Activated CD8-positive, alpha-beta T cell treated with anti-CD3 and anti-CD28 coated beads, Interleukin-2, amount 10 ng/mL, durations not matched to agents 7 days and 5 days (primary cell): ENCODE measurements around the gene CADM4. TPM values are rescaled to one million over a fixed set of nuclear protein-coding genes. Genes with fewer than 3 reads are reported as not detected.
A peak's percentile ranks its signal among the peaks of the same experiment; 100 is the strongest.
"Not testable (repeated sequence)": the region's sequence is repeated elsewhere in the genome, so short reads cannot be mapped to it uniquely, and the experiment has no call there.

Source experiments
- ATAC-seq: fragments of 150-1000 bp; cut with Tn5 transposase; one replicate; pipeline ENCODE4 v1.10.0; 2021; ENCODE audit warnings: moderate library complexity
- CTCF ChIA-PET: fragments of 350-600 bp; sonication (Branson Sonifier 250); formaldehyde crosslinking; loops from one replicate; lab custom pipeline; 2021; ENCODE audit warnings: antibody characterized with exemption; lab: Charles Lee
- POLR2A ChIA-PET: fragments of 350-600 bp; sonication (Branson Sonifier 250); formaldehyde crosslinking; loops from one replicate; lab custom pipeline; 2021; ENCODE audit warnings: antibody characterized with exemption; lab: Charles Lee
- DNase-seq: peaks from one replicate; pipeline ENCODE4 v3.0.0-alpha.2; 2020
- H3K27ac Mint-ChIP-seq: one replicate; pipeline ENCODE4 v1.8.0; 2021; ENCODE audit warnings: mild to moderate bottlenecking, mixed read lengths
- H3K27me3 Mint-ChIP-seq: one replicate; pipeline ENCODE4 v1.8.0; 2021; ENCODE audit warnings: low read depth, mixed read lengths
- H3K36me3 Mint-ChIP-seq: one replicate; pipeline ENCODE4 v1.8.0; 2021; ENCODE audit warnings: low read depth, mixed read lengths
- H3K4me1 Mint-ChIP-seq: one replicate; pipeline ENCODE4 v1.8.0; 2021; ENCODE audit warnings: low read depth, mixed read lengths
- H3K4me3 Mint-ChIP-seq: one replicate; pipeline ENCODE4 v1.8.0; 2021; ENCODE audit warnings: mild to moderate bottlenecking, mixed read lengths
- H3K9me3 Mint-ChIP-seq: one replicate; pipeline ENCODE4 v1.8.0; 2022; ENCODE audit warnings: mixed read lengths; ENCODE audit not compliant: insufficient read depth
- total RNA-seq, 2 experiments: library from RNA; stranded (reverse); gene quantifications; one replicate each; pipeline ENCODE4 v1.2.3, GENCODE V29; 2021

Gene CADM4
- total RNA-seq, 2 experiments from 2014 or later: 0.10 to 0.40 TPM

DNA sequence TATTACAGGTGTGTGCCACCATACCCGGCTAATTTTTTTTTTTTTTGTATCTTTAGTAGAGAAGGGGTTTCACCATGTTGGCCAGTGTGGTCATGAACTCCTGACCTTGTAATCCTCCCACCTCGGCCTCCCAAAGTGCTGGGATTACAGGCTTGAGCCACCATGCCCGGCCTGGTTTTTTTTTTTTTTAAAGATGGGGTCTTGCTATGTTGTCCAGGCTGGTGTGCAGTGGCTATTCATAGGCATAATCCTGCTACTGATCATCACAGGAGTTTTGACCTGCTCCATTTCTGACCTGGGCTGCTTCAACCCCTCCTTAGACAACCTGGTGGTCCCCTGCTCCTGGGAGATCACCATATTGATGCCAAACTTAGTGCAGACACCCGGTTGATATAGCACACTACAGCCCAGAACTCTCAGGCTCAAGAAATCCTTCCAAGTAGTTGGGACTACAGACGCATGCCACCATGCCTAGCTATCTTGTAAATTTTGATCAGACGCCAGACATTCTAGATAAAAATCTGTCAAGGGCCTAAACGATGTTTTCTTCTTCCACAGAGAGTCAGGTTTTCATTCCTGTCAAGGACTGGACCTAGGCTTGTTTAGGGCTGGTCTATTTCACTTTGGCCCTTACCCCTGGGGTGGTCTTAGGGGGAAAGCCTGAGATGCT is 20.8 kb upstream of the CADM4 start:
- ChIA-PET CTCF (no interaction called here), POLR2A (interaction anchor here (0.6 kb wide), 1 partner anchor 42 kb away, joined by 3 read pairs; no protein-coding TSS in a partner anchor)
- H3K27ac Mint-ChIP-seq: no peak overlapping the region
- no peaks in the 10 kb centered on the region for H3K9me3 Mint-ChIP-seq
- peaks cover 23% of the 10 kb centered on the region for H3K4me1 Mint-ChIP-seq
- peaks cover 43% of the 10 kb centered on the region for H3K36me3 Mint-ChIP-seq
- H3K27me3 Mint-ChIP-seq: no peaks in the 10 kb centered on the region
- ATAC-seq (no peak), DNase-seq (no peak)
- no peak overlapping the region for H3K4me3 Mint-ChIP-seq

- Mint-ChIP-seq H3K27ac (no peak overlapping the region), H3K36me3 (peaks cover 34% of the 10 kb centered on the region)
- CTCF ChIA-PET: interaction anchor here (3.0 kb wide), 1 partner anchor 10 kb away, joined by 13 read pairs; no protein-coding TSS in a partner anchor
Measured at GRCh38 chr19:43658494-43658893, 18.8 kb upstream of the CADM4 start.

GRCh38 chr19:43658001-43658400 is 18.4 kb upstream of the CADM4 start:
- Mint-ChIP-seq H3K27ac (no peak overlapping the region), H3K36me3 (peaks cover 34% of the 10 kb centered on the region), H3K27me3 (no peaks in the 10 kb centered on the region), H3K9me3 (no peaks in the 10 kb centered on the region), H3K4me1 (peaks cover 3% of the 10 kb centered on the region), H3K4me3 (no peak overlapping the region)
- ATAC-seq (no peak), DNase-seq (no peak)
- POLR2A ChIA-PET: no interaction called here
- CTCF ChIA-PET: interaction anchor here (3.0 kb wide), 1 partner anchor 11 kb away, joined by 13 read pairs; no protein-coding TSS in a partner anchor

More at GRCh38 chr19:43658494-43658893, 18.8 kb upstream of the CADM4 start:
- H3K4me3 Mint-ChIP-seq: no peak overlapping the region
- POLR2A ChIA-PET: no interaction called here
- H3K9me3 Mint-ChIP-seq: no peaks in the 10 kb centered on the region
- peaks cover 6% of the 10 kb centered on the region for H3K4me1 Mint-ChIP-seq
- DNase-seq (no peak), ATAC-seq (no peak)
- no peaks in the 10 kb centered on the region for H3K27me3 Mint-ChIP-seq

- Mint-ChIP-seq H3K27ac (no peak overlapping the region), H3K4me1 (peaks cover 5% of the 10 kb centered on the region), H3K36me3 (peaks cover 36% of the 10 kb centered on the region), H3K4me3 (no peak overlapping the region), H3K27me3 (no peaks in the 10 kb centered on the region), H3K9me3 (no peaks in the 10 kb centered on the region)
- CTCF ChIA-PET: no interaction called here
- POLR2A ChIA-PET: no interaction called here
- DNase-seq: no peak
- no peak for ATAC-seq
Measured at GRCh38 chr19:43656436-43656835, 16.8 kb upstream of the CADM4 start.

GRCh38 chr19:43652546-43652874 is 12.9 kb upstream of the CADM4 start:
- ATAC-seq (no peak), DNase-seq (no peak)
- no peaks in the 10 kb centered on the region for H3K27me3 Mint-ChIP-seq
- H3K27ac Mint-ChIP-seq: no peak overlapping the region
- POLR2A ChIA-PET: interaction anchor here (1.7 kb wide), 1 partner anchor 55 kb away, joined by 5 read pairs; no protein-coding TSS in a partner anchor
- no peak overlapping the region for H3K4me3 Mint-ChIP-seq
- CTCF ChIA-PET: interaction anchor here (0.7 to 2.1 kb wide), 9 partner anchors 11 to 220 kb away, joined by 3 to 9 read pairs (median 4); partner anchors contain the start of gene IRGQ
- H3K4me1 Mint-ChIP-seq: peaks cover 5% of the 10 kb centered on the region
- H3K36me3 Mint-ChIP-seq: peaks cover 32% of the 10 kb centered on the region
- no peaks in the 10 kb centered on the region for H3K9me3 Mint-ChIP-seq

- H3K27me3 Mint-ChIP-seq: no peaks in the 10 kb centered on the region
- DNase-seq (peak; percentile 64), ATAC-seq (peak; percentile 64)
- ChIA-PET CTCF (interaction anchor here (0.7 to 2.1 kb wide), 9 partner anchors 11 to 219 kb away, joined by 3 to 9 read pairs (median 4); partner anchors contain the start of gene IRGQ), POLR2A (interaction anchor here (1.7 kb wide), 1 partner anchor 55 kb away, joined by 5 read pairs; no protein-coding TSS in a partner anchor)
- peaks cover 5% of the 10 kb centered on the region for H3K4me1 Mint-ChIP-seq
- no peaks in the 10 kb centered on the region for H3K9me3 Mint-ChIP-seq
- H3K27ac Mint-ChIP-seq: no peak overlapping the region
- peaks cover 30% of the 10 kb centered on the region for H3K36me3 Mint-ChIP-seq
- no peak overlapping the region for H3K4me3 Mint-ChIP-seq
Measured at GRCh38 chr19:43651758-43652545, 12.3 kb upstream of the CADM4 start.

DNA sequence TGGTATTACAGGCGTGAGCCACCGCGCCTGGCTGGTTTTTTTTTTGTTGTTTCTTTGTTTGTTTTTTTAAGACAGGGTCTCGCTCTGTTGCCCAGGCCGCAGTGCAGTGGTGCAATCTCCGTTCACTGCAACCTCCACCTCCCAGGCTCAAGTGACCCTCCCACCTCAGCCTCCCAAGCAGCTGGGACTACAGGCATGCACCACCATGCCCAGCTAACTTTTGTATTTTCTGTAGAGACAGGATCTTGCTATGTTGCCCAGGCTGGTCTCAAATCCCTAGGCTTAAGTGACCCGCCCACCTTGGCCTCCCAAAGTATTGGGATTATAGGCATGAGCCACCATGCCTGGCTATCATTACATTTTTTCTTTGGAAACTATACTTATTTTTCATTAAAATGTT is 10.6 kb upstream of the CADM4 start:
- H3K4me3 Mint-ChIP-seq, H3K27me3 Mint-ChIP-seq, ATAC-seq, H3K27ac Mint-ChIP-seq, H3K4me1 Mint-ChIP-seq, H3K9me3 Mint-ChIP-seq, POLR2A ChIA-PET, DNase-seq: not testable (repeated sequence)
- CTCF ChIA-PET: interaction anchor here (0.7 to 0.9 kb wide), 2 partner anchors 18 to 55 kb away, joined by 3 to 5 read pairs; no protein-coding TSS in a partner anchor
- peaks cover 25% of the 10 kb centered on the region for H3K36me3 Mint-ChIP-seq

GRCh38 chr19:43649514-43649913 is 9.9 kb upstream of the CADM4 start:
- no peak for ATAC-seq
- Mint-ChIP-seq H3K36me3 (peaks cover 21% of the 10 kb centered on the region), H3K27me3 (no peaks in the 10 kb centered on the region), H3K4me1 (peaks cover 5% of the 10 kb centered on the region), H3K27ac (no peak overlapping the region), H3K9me3 (no peaks in the 10 kb centered on the region), H3K4me3 (no peak overlapping the region)
- POLR2A ChIA-PET: no interaction called here
- CTCF ChIA-PET: interaction anchor here (0.7 to 1.7 kb wide), 3 partner anchors 19 to 94 kb away, joined by 3 to 5 read pairs (median 4); no protein-coding TSS in a partner anchor
- no peak for DNase-seq

GRCh38 chr19:43648633-43649032 is 9.0 kb upstream of the CADM4 start:
- DNase-seq (no peak), ATAC-seq (no peak)
- Mint-ChIP-seq H3K27ac (no peak overlapping the region), H3K4me1 (peaks cover 5% of the 10 kb centered on the region), H3K36me3 (peaks cover 20% of the 10 kb centered on the region), H3K9me3 (no peaks in the 10 kb centered on the region), H3K4me3 (no peak overlapping the region), H3K27me3 (no peaks in the 10 kb centered on the region)
- POLR2A ChIA-PET: no interaction called here
- CTCF ChIA-PET: interaction anchor here (1.7 kb wide), 1 partner anchor 93 kb away, joined by 4 read pairs; no protein-coding TSS in a partner anchor

DNA sequence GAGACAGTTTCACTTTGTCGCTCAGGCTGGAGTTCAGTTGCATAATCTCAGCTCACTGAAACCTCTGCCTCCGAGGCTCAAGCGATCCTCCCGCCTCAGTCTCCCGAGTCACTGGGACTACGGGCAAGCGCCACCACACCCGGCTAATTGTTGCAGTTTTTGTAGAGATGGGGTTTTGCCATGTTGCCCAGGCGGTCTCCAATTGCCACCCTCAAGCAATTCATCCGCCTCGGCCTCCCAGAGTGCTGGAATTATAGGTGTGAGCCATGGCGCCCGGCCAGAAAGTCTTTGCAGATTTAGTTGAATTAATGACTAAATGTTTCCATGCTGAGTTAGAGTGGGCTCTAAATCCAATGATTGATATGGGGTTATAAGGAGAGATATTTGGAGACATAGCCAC is 4.5 kb upstream of the CADM4 start:
- DNase-seq: no peak
- POLR2A ChIA-PET: no interaction called here
- no peak overlapping the region for H3K4me3 Mint-ChIP-seq
- H3K9me3 Mint-ChIP-seq: no peaks in the 10 kb centered on the region
- H3K4me1 Mint-ChIP-seq: peaks cover 10% of the 10 kb centered on the region
- H3K36me3 Mint-ChIP-seq: peaks cover 12% of the 10 kb centered on the region
- no peak for ATAC-seq
- peaks cover 29% of the 10 kb centered on the region for H3K27me3 Mint-ChIP-seq
- CTCF ChIA-PET: no interaction called here
- no peak overlapping the region for H3K27ac Mint-ChIP-seq

DNA sequence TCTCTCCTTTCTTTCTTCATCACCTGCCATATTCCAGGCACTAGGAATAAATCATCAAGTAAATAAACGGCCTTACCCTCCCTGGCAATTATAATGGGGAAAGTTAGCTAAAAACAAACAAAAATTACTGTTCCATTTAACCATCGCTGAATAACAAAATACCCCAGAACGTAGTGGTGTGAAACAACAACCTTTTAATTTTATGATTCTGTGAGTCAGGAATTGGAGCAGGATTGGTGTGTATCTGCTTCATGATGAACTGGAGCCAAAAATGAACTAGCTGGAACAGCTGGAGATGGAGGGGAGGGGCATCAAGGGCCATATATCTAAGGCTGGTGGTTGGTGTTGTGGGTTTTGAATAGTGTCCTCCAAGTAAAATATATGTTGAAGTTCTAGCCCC is 3.7 kb upstream of the CADM4 start:
- ChIA-PET CTCF (interaction anchor here (1.0 kb wide), 1 partner anchor 109 kb away, joined by 3 read pairs; no protein-coding TSS in a partner anchor), POLR2A (interaction anchor here (0.8 kb wide), 1 partner anchor 23 kb away, joined by 3 read pairs; no protein-coding TSS in a partner anchor)
- H3K27me3 Mint-ChIP-seq: peaks cover 37% of the 10 kb centered on the region

More for the DNA sequence above, 3.7 kb upstream of the CADM4 start:
- no peaks in the 10 kb centered on the region for H3K9me3 Mint-ChIP-seq
- peaks cover 8% of the 10 kb centered on the region for H3K36me3 Mint-ChIP-seq
- ATAC-seq (no peak), DNase-seq (no peak)
- H3K4me3 Mint-ChIP-seq: no peak overlapping the region
- peaks cover 17% of the 10 kb centered on the region for H3K4me1 Mint-ChIP-seq
- H3K27ac Mint-ChIP-seq: no peak overlapping the region
